ENCODE data around the gene ZKSCAN2. TPM values are rescaled to one million over a fixed set of nuclear protein-coding genes. Genes with fewer than 3 reads are reported as not detected.

Gene ZKSCAN2
- total and polyA plus RNA-seq, 9 donors, result 2.2 to 11.1 (median 7.8) TPM

- no peaks in the 10 kb centered on the region for H3K9me3 ChIP-seq
- TF ChIP-seq POLR2A (IDR thresholded peaks at IDR 0.05) (no peak), EP300 (IDR thresholded peaks at IDR 0.05) (no peak), CTCF (IDR thresholded peaks at IDR 0.05) (no peak)
- no peaks in the 10 kb centered on the region for H3K27me3 ChIP-seq
- WGBS, 3 donors, result 72 to 80% (median 79%) methylated on average over 8 of the region's 8 CpGs
- intact Hi-C loops (cut with DNase I), result loop anchor here in 3 of 4 donors (5.0 to 10.0 kb wide), 2 partner anchors 161 to 168 kb away; no protein-coding TSS in a partner anchor
- H3K36me3 ChIP-seq, result no peaks in the 10 kb centered on the region
- H3K4me1 ChIP-seq (ENCODE audit: insufficient read depth), result no peaks in the 10 kb centered on the region
- DNase-seq, result no peak
- no peak overlapping the region for H3K27ac ChIP-seq
- H3K4me3 ChIP-seq, result no peak overlapping the region
These were observed 34.7 kb downstream of the ZKSCAN2 start for GRCh38 chr16:25222959-25223358.

GRCh38 chr16:25219070-25219737 is 38.4 kb downstream of the ZKSCAN2 start:
- no peak for TF ChIP-seq POLR2A (IDR thresholded peaks at IDR 0.05)
- DNase-seq, result no peak
- intact Hi-C loops (cut with DNase I), result no loop called here
- WGBS, 3 donors, result 86 to 95% (median 86%) methylated on average over 3 of the region's 3 CpGs
- H3K4me1 ChIP-seq (ENCODE audit: insufficient read depth), result no peaks in the 10 kb centered on the region
- no peak overlapping the region for H3K27ac ChIP-seq
- H3K9me3 ChIP-seq, result no peaks in the 10 kb centered on the region
- no peak overlapping the region for H3K4me3 ChIP-seq
- H3K27me3 ChIP-seq, result no peaks in the 10 kb centered on the region
- no peaks in the 10 kb centered on the region for H3K36me3 ChIP-seq

- Histone ChIP-seq H3K36me3 (no peaks in the 10 kb centered on the region), H3K9me3 (no peaks in the 10 kb centered on the region), H3K4me3 (no peak overlapping the region), H3K27me3 (no peaks in the 10 kb centered on the region), H3K4me1 (ENCODE audit: insufficient read depth) (no peaks in the 10 kb centered on the region), H3K27ac (no peak overlapping the region)
- WGBS, 3 donors, result 90 to 94% (median 90%) methylated on average over 4 of the region's 4 CpGs
- no peak for DNase-seq
- TF ChIP-seq CTCF (IDR thresholded peaks at IDR 0.05), result no peak
- TF ChIP-seq POLR2A (IDR thresholded peaks at IDR 0.05), result no peak
- TF ChIP-seq EP300 (IDR thresholded peaks at IDR 0.05), result no peak
- intact Hi-C loops (cut with DNase I), result no loop called here
These were observed 39.7 kb downstream of the ZKSCAN2 start for GRCh38 chr16:25217921-25218320.

GRCh38 chr16:25217112-25217511 is 40.5 kb downstream of the ZKSCAN2 start:
- intact Hi-C loops (cut with DNase I), result no loop called here
- Histone ChIP-seq H3K27me3 (no peaks in the 10 kb centered on the region), H3K4me3 (no peak overlapping the region), H3K4me1 (ENCODE audit: insufficient read depth) (no peaks in the 10 kb centered on the region), H3K9me3 (no peaks in the 10 kb centered on the region), H3K36me3 (no peaks in the 10 kb centered on the region), H3K27ac (no peak overlapping the region)
- no peak for TF ChIP-seq POLR2A (IDR thresholded peaks at IDR 0.05)
- no peak for TF ChIP-seq EP300 (IDR thresholded peaks at IDR 0.05)
- no peak for TF ChIP-seq CTCF (IDR thresholded peaks at IDR 0.05)
- 82 to 92% (median 83%) methylated on average over 17 of the region's 17 CpGs for WGBS, 3 donors
- no peak for DNase-seq

- TF ChIP-seq POLR2A (IDR thresholded peaks at IDR 0.05), result no peak
- TF ChIP-seq EP300 (IDR thresholded peaks at IDR 0.05), result no peak
- no peak for TF ChIP-seq CTCF (IDR thresholded peaks at IDR 0.05)
- 18 to 30% (median 21%) methylated on average over 6 of the region's 6 CpGs for WGBS, 3 donors
- Histone ChIP-seq H3K27ac (no peak overlapping the region), H3K4me3 (no peak overlapping the region), H3K4me1 (ENCODE audit: insufficient read depth) (no peaks in the 10 kb centered on the region), H3K9me3 (no peaks in the 10 kb centered on the region), H3K27me3 (no peaks in the 10 kb centered on the region), H3K36me3 (no peaks in the 10 kb centered on the region)
- intact Hi-C loops (cut with DNase I), result no loop called here
- DNase-seq, result no peak
These were observed 43.8 kb downstream of the ZKSCAN2 start for GRCh38 chr16:25213709-25214397.
